ENCODE results near the gene SOX11.

SOX11 gene

GRCh38 chr2:5691221-5691984 lies 781 bp upstream of the SOX11 start:
- no peak for DNase-seq (ENCODE audit: low read depth in 1 of 2, low spot score in 1 of 2)

DNA sequence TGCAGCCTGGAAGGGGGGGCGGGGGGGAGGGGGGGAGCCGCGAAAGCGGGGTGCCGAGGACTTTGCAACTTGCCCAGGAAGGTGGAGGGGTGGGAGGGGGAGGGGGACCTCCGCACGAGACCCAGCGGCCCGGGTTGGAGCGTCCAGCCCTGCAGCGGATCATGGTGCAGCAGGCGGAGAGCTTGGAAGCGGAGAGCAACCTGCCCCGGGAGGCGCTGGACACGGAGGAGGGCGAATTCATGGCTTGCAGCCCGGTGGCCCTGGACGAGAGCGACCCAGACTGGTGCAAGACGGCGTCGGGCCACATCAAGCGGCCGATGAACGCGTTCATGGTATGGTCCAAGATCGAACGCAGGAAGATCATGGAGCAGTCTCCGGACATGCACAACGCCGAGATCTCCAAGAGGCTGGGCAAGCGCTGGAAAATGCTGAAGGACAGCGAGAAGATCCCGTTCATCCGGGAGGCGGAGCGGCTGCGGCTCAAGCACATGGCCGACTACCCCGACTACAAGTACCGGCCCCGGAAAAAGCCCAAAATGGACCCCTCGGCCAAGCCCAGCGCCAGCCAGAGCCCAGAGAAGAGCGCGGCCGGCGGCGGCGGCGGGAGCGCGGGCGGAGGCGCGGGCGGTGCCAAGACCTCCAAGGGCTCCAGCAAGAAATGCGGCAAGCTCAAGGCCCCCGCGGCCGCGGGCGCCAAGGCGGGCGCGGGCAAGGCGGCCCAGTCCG lies 540 bp downstream of the SOX11 start:
- DNase-seq (ENCODE audit: low read depth in 1 of 2, low spot score in 1 of 2), result no peak

GRCh38 chr2:5693287-5694201 lies 1.4 kb downstream of the SOX11 start:
- no peak for DNase-seq (ENCODE audit: low read depth in 1 of 2, low spot score in 1 of 2)

GRCh38 chr2:5694306-5694705 lies 2.1 kb downstream of the SOX11 start:
- DNase-seq (ENCODE audit: low read depth in 1 of 2, low spot score in 1 of 2), result no peak

GRCh38 chr2:5695654-5696403 lies 3.6 kb downstream of the SOX11 start:
- DNase-seq (ENCODE audit: low read depth in 1 of 2, low spot score in 1 of 2), result no peak

GRCh38 chr2:5696404-5696944 lies 4.3 kb downstream of the SOX11 start:
- no peak for DNase-seq (ENCODE audit: low read depth in 1 of 2, low spot score in 1 of 2)

GRCh38 chr2:5696945-5697521 lies 4.8 kb downstream of the SOX11 start:
- DNase-seq (ENCODE audit: low read depth in 1 of 2, low spot score in 1 of 2), result no peak

DNA sequence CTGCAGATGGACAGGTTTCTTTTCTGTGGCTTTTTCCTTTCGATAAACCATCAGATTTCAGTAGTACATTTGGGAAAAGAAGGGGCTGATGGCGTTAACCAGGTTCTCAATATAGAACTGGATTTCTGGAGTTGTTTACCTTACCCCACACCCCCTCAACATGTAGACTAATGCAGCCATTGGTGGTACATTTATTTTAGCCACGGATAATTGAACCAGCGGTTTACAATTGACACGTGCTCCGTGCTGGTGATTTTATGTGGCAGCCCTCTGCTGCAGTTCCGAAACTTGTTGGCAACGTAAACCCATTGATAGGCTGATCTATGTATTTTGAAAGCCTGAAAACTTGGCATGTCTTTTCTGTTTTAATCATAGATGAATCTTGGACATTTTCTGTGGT lies 5.4 kb downstream of the SOX11 start:
- no peak for DNase-seq (ENCODE audit: low read depth in 1 of 2, low spot score in 1 of 2)

DNA sequence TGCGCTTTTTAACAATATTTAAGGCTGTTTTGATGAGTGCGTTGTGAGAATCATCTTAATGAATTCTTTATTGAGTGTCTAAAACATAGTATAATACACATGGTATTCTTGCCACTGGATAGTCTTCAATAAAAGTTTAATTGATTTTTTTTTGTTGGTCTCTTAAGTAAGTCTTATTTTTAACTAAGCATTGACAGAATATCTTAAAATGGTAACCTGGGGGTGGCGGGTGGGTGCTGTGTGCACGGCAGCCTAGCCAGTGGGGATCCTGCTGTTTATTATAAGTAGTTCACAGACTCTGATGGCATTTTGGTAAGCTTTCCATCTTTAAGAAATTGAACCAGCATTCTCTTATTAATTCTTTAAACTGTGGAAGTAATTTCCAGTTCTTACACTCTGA lies 6.0 kb downstream of the SOX11 start:
- no peak for DNase-seq (ENCODE audit: low read depth in 1 of 2, low spot score in 1 of 2)

- no peak for DNase-seq (ENCODE audit: low read depth in 1 of 2, low spot score in 1 of 2)
Observed at GRCh38 chr2:5699963-5700362, 7.8 kb downstream of the SOX11 start.

DNA sequence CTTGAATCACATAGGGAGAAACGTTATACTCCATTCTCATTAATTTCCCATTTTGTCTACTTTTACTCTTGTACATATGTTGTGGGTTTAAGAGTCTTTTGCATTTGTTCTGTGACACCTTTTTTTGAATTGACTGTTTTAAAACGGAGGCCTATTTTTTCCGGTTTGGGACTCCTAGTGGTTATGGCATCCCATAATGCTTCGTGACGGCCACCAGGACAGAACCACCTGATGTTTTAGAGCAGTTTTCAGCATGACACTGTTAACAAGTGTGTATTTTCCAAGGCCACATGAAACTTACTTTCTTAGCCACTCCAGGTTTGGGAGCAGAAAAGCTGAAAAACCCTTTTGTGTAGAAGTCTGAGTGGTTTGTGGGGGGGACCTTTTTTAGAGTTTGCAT lies 8.4 kb downstream of the SOX11 start:
- DNase-seq (ENCODE audit: low read depth in 1 of 2, low spot score in 1 of 2), result no peak

GRCh38 chr2:5701266-5701665 lies 9.1 kb downstream of the SOX11 start:
- DNase-seq (ENCODE audit: low read depth in 1 of 2, low spot score in 1 of 2), result no peak

DNA sequence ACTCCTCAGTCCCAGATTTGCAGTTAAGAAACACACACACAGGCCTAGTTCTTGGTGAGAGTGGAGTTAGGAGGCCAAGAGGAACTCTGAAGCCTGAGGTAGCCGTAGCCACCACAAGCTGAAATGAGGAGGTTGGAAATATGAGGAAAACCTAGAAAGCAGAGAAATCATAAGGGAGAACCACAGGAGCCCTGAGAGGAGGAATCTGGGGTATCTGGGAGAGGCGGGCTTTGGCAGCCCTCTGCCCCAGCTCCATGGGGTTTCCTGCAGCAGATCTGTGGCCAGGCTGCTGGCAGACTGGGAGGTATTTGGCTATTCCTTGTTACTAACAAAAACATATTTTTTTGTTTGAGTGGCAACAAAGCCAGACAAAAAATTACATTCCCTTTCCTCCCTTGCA lies 11.0 kb downstream of the SOX11 start:
- DNase-seq (ENCODE audit: low read depth in 1 of 2, low spot score in 1 of 2), result no peak

GRCh38 chr2:5705490-5705889 lies 13.3 kb downstream of the SOX11 start:
- DNase-seq (ENCODE audit: low read depth in 1 of 2, low spot score in 1 of 2), result no peak

DNA sequence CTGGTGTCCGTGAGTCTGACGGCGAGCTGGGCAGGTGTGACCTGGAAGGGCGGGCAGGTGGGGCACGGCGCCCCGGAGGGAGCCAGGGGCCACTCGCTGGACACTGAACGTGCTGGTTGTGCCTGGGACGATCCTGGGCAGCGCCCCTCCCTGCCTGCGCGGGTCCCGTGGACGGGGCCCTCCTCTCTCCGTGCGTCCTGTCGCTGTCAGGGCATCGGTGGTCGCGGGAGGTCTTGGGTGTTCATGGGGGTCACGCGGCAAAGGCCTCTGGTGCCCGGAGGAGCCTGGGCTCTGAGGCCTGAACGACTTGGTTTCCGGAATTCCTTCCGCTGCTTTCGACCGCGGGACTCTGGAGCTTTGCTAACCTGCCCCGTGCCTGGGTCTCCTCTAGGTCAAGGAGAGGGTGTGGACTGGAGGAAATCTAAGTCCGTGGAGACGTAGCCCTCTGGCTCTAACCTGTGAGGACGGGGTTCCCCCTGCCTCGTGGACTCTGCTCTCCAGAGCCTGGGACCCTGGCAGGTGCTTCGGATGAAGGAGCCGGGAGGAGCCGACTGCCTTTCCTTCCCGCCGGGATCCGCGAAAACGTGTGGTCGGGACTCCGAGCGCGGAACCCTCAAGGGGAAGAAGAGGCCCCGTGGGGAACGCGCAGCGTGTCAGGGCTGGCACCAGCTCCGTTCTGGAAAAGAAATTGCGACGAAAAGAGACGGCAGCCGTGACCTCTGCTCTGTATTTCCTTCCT lies 14.7 kb downstream of the SOX11 start:
- no peak for DNase-seq (ENCODE audit: low read depth in 1 of 2, low spot score in 1 of 2)

- no peak for DNase-seq (ENCODE audit: low read depth in 1 of 2, low spot score in 1 of 2)
Observed at GRCh38 chr2:5710615-5711014, 18.4 kb downstream of the SOX11 start.

GRCh38 chr2:5713101-5713500 lies 20.9 kb downstream of the SOX11 start:
- no peak for DNase-seq (ENCODE audit: low read depth in 1 of 2, low spot score in 1 of 2)

- DNase-seq (ENCODE audit: low read depth in 1 of 2, low spot score in 1 of 2), result no peak
Observed at GRCh38 chr2:5719629-5720334, 27.6 kb downstream of the SOX11 start.

- no peak for DNase-seq (ENCODE audit: low read depth in 1 of 2, low spot score in 1 of 2)
Observed at GRCh38 chr2:5720426-5720825, 28.2 kb downstream of the SOX11 start.

All from activated CD4-positive, alpha-beta T cell treated with anti-CD3 and anti-CD28 coated beads, Interleukin-2, amount 50 U/mL, for 24 hours (primary cell).